ENCODE results near the gene SMARCA2.

The SMARCA2 gene

GRCh38 chr9:2014696-2015580, at the start of gene SMARCA2:
TSS of gene SMARCA2 (plus strand) at chr9:2015347. CDS start at chr9:2029023, 13,676 bp downstream.
- DNase-seq, result peak; percentile 76

GRCh38 chr9:1966725-1967366, 48.3 kb upstream of the SMARCA2 start:
- DNase-seq, result no peak

GRCh38 chr9:1969160-1969559, 46.0 kb upstream of the SMARCA2 start:
- DNase-seq, result no peak

- no peak for DNase-seq
Measured at GRCh38 chr9:1969898-1970297, 45.2 kb upstream of the SMARCA2 start.

- no peak for DNase-seq
Measured at GRCh38 chr9:1972672-1973071, 42.5 kb upstream of the SMARCA2 start.

- DNase-seq, result no peak
Measured at GRCh38 chr9:1977026-1977425, 38.1 kb upstream of the SMARCA2 start.

GRCh38 chr9:1978941-1979340, 36.2 kb upstream of the SMARCA2 start:
- no peak for DNase-seq

GRCh38 chr9:1979741-1980367, 35.3 kb upstream of the SMARCA2 start:
- DNase-seq, result no peak

GRCh38 chr9:1980387-1980786, 34.8 kb upstream of the SMARCA2 start:
- DNase-seq, result no peak

- DNase-seq, result no peak
Measured at GRCh38 chr9:1982074-1982473, 33.1 kb upstream of the SMARCA2 start.

- no peak for DNase-seq
Measured at GRCh38 chr9:1986341-1986740, 28.8 kb upstream of the SMARCA2 start.

- DNase-seq, result no peak
Measured at GRCh38 chr9:1989500-1989899, 25.6 kb upstream of the SMARCA2 start.

- no peak for DNase-seq
Measured at GRCh38 chr9:1994180-1994579, 21.0 kb upstream of the SMARCA2 start.

GRCh38 chr9:1995084-1995483, 20.1 kb upstream of the SMARCA2 start:
- DNase-seq, result no peak

- DNase-seq, result no peak
Measured at GRCh38 chr9:1996156-1996555, 19.0 kb upstream of the SMARCA2 start.

- no peak for DNase-seq
Measured at GRCh38 chr9:1997646-1998045, 17.5 kb upstream of the SMARCA2 start.

- no peak for DNase-seq
Measured at GRCh38 chr9:1998111-1998510, 17.0 kb upstream of the SMARCA2 start.

- DNase-seq, result no peak
Measured at GRCh38 chr9:2000314-2000713, 14.8 kb upstream of the SMARCA2 start.

GRCh38 chr9:2008372-2008771, 6.8 kb upstream of the SMARCA2 start:
- no peak for DNase-seq

GRCh38 chr9:2012347-2012746, 2.8 kb upstream of the SMARCA2 start:
- no peak for DNase-seq

GRCh38 chr9:2013743-2014475, 1.2 kb upstream of the SMARCA2 start:
- DNase-seq, result no peak

- DNase-seq, result peak; percentile 4
Measured at GRCh38 chr9:2015581-2016407, 647 bp downstream of the SMARCA2 start.
